HG03354 (cell line): ENCODE data around the gene SCT.
"Not testable (repeated sequence)": the region's sequence is repeated elsewhere in the genome, so short reads cannot be mapped to it uniquely, and the experiment has no call there.

ENCODE experiments used
- ATAC-seq: cut with Tn5 transposase; IDR thresholded peaks from one replicate; pipeline ENCODE4 v1.9.1; 2021; ENCODE audit warnings: mild to moderate bottlenecking; ENCODE audit not compliant: unreplicated experiment, poor library complexity, severe bottlenecking

Gene SCT

GRCh38 chr11:626475-627307 lies at the start of gene SCT:
SCT (minus strand) TSS chr11:627181; CDS start chr11:627143, 38 bp downstream.
- ATAC-seq, result no peak

- no peak for ATAC-seq
These were observed 47.4 kb upstream of the SCT start for GRCh38 chr11:674406-674805.

- ATAC-seq, result no peak
These were observed 46.9 kb upstream of the SCT start for GRCh38 chr11:673866-674265.

- ATAC-seq, result no peak
These were observed 38.8 kb upstream of the SCT start for GRCh38 chr11:665704-666281.

- no peak for ATAC-seq
These were observed 38.2 kb upstream of the SCT start for GRCh38 chr11:665062-665703.

- no peak for ATAC-seq
These were observed 35.8 kb upstream of the SCT start for GRCh38 chr11:662689-663274.

GRCh38 chr11:660681-661444 lies 33.9 kb upstream of the SCT start:
- no peak for ATAC-seq

- ATAC-seq, result no peak
These were observed 33.3 kb upstream of the SCT start for GRCh38 chr11:660281-660680.

- no peak for ATAC-seq
These were observed 32.6 kb upstream of the SCT start for GRCh38 chr11:659532-660085.

GRCh38 chr11:657691-658126 lies 30.7 kb upstream of the SCT start:
- no peak for ATAC-seq

- ATAC-seq, result no peak
These were observed 29.9 kb upstream of the SCT start for GRCh38 chr11:656866-657265.

GRCh38 chr11:656426-656825 lies 29.4 kb upstream of the SCT start:
- no peak for ATAC-seq

GRCh38 chr11:655036-655726 lies 28.2 kb upstream of the SCT start:
- no peak for ATAC-seq

- ATAC-seq, result not testable (repeated sequence)
These were observed 27.5 kb upstream of the SCT start for GRCh38 chr11:654444-654843.

- no peak for ATAC-seq
These were observed 26.9 kb upstream of the SCT start for GRCh38 chr11:653837-654236.

GRCh38 chr11:653136-653535 lies 26.2 kb upstream of the SCT start:
- ATAC-seq, result not testable (repeated sequence)

GRCh38 chr11:650482-650881 lies 23.5 kb upstream of the SCT start:
- no peak for ATAC-seq

- not testable (repeated sequence) for ATAC-seq
These were observed 20.7 kb upstream of the SCT start for GRCh38 chr11:647672-648158.

GRCh38 chr11:646214-646613 lies 19.2 kb upstream of the SCT start:
- ATAC-seq, result no peak
